ENCODE data around the gene SLC35A2.
"Not testable (repeated sequence)": the region's sequence is repeated elsewhere in the genome, so short reads cannot be mapped to it uniquely, and the experiment has no call there.

- TF ChIP-seq CTCF, POLR2A (IDR thresholded peaks at IDR 0.05): not testable (repeated sequence)
Observed at GRCh38 chrX:48876944-48877343, 34.5 kb downstream of the SLC35A2 start.
